ENCODE data around the gene OPHN1. TPM values are rescaled to one million over a fixed set of nuclear protein-coding genes. Genes with fewer than 3 reads are reported as not detected.

Gene OPHN1
- total RNA-seq, 1 donor from 2014 or later: 1.6 TPM

DNA sequence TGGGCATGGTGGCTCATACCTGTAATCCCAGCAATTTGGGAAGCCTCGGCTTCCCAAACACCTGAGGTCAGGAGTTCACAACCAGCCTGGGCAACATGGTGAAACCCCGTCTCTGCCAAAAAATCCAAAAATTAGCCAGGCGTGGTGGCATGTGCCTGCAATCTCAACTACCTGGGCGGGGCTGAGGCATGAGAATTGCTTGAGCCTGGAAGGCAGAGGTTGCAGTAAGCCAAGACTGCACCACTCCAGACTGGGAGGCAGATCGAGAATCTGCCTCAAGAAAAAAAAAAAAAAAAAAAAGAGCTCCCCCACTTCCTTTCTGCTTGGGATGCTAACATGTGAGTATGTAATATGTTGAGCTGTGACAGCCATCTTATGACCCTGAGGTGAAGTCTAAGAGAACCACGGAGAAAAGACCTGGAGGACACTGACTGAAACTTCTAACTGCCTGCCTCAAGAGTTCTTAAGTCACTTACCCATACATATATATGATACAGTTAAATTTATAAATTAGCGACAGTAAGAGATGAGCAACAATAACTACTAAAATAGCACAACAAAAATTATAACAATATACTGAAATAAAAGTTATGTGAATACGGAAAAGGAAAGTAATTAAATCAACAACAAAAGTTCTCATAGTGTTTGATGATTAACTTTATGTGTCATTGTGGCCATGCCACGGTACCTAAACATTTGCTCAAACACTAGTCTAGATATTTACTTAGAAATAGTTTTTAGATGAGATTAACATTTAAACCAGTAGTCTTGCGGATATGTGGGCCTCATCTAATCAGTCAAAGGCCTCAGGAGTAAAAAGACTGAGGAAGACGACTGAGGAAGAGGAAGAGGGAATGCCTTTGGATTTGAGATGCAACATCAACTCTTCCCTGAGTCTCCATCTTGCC is 178.3 kb downstream of the OPHN1 start:
- DNase-seq (ENCODE audit: low spot score) (no peak), ATAC-seq (no peak)

DNA sequence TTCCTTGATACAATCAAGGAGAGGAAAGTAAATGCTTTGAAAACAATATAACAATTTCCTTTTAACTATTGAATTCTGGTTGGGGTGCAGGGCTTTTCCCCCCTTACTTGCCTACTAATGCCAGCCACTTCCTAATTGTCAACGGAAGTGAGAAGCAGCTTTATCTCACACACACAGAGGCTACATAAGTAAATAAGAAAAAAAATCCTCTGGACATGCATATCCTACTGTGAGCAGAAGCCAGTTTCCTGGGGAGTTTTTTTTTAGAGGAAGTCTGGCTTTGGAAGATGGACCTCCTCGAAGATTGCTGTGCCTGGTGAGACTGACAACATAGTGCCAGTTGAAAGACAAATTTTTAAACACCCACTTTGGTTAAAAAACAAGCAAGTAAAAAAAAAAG is 180.6 kb downstream of the OPHN1 start:
- ATAC-seq (no peak), DNase-seq (ENCODE audit: low spot score) (no peak)

DNA sequence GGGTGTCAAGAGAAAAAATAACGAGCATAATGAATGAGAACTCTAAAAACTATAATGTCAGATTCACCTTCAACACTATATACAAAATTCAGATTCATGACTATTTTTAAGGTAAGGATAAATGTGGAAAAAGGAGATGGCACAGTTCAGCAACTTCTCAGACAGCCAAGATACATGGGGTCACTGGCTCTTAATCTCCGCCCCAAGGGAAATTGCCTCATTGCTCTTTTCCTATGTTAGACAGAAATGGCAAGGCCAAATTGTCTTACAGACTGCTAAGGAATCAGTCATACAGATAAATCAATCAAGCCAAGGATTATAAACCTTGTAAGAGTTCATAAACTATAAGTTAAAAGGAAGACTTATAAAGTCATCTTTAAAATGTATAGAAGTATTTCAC is 183.4 kb downstream of the OPHN1 start:
- no peak for DNase-seq (ENCODE audit: low spot score)
- ATAC-seq: no peak

DNA sequence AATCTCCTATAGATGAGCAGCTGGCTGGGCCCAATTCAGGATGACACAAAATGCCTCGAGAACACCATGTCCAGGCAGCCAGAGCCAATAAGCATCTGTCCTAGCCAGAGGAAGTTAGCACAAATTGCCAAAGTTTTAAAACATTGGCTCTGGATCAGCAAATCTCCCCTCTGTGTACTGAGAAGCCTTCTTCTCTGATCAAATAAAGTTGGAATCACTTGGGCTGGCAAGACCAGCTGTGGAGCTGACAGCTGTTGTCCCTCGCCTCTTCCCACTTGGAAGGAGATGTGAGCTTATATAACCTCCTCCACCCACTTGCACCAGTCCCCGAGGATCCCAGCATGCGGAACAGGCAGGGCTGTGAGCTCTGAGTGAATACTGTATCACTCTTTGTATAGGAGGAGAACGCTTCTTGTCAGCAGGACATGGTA is 183.9 kb downstream of the OPHN1 start:
- DNase-seq (ENCODE audit: low spot score) (no peak), ATAC-seq (no peak)

DNA sequence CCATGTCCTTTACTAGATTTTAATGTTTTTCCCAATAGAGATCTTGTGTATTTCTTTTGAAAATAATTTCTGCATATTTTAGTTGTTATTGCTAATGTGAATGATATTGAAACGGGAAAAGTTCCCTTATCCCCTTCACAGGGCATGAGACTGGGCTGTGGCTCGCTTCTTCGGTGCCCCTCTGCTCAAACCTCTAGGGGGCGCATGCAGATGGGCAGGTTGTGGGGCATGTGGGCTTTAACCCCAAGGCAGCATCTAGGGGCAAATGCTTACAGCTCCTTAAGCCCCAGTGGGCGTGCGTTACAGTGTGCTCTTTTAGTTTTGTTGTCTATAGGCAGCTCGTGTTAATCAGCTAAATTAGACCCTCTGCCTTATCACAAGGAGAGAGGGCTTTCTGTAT is 194.7 kb downstream of the OPHN1 start:
- DNase-seq (ENCODE audit: low spot score) (no peak), ATAC-seq (no peak)

DNA sequence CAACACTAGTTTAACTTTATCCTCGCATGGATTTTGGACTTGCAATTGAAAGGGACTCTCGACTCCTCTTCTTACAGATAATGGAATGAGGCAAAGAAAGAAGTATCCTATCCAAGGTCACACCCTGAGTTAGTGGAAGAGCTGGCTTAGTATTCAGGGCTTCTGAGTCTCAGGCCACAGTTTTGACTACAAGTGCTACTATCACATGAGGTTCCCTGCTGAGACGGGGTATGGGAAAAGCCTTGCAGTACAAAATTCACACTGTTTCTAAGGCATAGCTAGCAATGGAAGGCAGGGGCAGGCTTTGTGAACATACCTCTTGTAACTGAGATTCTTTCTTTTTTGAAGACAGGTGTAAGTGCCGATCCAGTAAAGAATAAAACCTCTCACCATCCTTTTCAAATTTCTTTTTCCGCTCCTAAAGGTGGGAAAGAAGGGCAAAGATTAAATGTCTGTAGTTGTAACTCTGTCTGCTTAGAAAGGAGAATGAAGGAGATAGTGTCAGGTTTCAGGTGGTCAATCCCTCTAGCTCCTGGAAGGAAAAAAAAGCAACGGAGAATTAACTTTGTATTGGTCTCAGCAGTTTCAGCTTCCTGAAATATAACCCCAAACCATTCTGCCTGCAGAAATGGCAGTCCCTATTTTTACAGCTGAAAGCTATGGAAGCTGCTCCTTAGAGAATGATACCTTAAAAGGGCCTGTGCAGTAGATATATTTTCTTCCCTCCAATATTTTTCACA is 199.0 kb downstream of the OPHN1 start:
- no peak for ATAC-seq
- DNase-seq (ENCODE audit: low spot score): no peak

DNA sequence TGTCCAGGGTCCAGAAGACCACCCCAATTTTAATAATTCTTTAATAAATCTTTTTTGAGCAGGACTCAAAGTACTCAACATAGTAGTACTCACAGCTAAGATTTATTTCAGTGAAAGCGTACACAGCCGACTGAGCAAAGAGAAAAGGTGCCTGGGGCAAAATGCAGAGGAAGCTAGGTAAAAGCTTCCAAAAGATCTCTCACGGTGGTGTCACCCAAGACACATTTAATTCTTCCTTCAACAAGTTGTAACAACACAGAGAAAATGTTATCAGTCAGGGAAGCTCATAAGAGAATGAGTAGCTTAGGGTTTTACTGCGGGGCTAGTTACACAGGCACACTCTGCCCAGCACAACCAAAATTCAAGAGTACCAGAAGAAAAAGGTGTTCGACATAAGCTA is 201.1 kb downstream of the OPHN1 start:
- no peak for DNase-seq (ENCODE audit: low spot score)
- ATAC-seq: no peak

DNA sequence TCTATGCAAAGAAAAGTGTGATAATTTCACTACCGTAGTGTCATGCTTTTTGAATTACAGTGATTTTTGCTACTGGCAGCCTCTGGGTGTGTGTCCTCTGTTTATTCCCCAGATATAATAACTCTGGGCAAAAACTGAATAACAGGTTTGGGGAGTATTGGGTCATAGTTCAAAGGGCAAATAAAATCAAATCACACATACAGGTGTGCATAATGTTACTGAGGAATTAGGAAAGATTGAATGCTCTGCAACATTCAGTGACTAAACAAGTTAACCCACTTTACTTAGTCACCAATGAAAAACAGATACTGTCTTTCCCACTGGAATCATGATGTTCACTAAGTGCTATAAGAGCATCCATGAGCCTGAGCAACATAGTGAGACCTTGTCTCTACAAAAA is 224.3 kb downstream of the OPHN1 start:
- DNase-seq (ENCODE audit: low spot score) (no peak), ATAC-seq (no peak)

DNA sequence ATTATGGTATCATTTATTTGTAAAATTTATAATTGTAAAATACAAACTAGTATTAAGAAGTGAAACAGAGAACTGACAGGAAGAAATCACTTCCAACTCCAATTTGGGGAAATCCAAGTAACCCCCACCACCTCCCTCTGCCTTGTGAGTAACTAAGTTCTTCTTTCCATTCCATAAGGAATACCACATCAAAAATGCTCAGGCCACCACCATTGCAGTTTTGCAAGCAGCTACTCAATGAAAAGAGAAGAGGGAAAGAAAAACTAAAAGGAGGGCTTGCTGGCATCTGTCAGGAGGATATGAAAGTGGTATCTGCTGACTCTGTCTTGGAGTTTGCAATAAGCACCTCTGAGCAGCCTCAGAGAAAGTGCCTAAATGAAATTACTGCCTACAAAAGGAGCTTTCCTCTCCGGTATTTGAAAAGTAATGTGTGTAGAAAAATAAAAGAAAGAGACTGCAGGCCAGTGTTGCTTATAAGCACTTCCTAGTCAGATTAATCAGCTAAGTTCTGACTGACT is 228.7 kb downstream of the OPHN1 start:
- DNase-seq (ENCODE audit: low spot score) (no peak), ATAC-seq (no peak)

DNA sequence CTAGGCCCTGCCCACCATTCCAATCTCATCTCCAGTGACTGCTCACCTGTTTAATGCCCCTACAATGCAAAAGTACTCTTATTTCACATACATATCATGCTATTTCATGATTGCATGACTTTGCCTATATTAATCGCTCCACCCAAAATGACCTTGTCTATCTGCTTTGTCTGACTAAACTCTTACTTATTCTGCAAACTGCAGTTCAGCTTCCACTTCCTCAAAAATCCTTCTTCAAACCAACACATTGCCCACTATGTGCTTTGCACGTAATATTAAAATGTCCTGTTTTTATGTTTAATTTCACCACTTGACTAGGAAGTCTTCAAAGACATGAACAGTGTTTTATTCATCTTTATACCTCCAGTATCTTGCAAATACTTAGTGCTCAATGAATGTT is 229.6 kb downstream of the OPHN1 start:
- DNase-seq (ENCODE audit: low spot score) (no peak), ATAC-seq (no peak)

DNA sequence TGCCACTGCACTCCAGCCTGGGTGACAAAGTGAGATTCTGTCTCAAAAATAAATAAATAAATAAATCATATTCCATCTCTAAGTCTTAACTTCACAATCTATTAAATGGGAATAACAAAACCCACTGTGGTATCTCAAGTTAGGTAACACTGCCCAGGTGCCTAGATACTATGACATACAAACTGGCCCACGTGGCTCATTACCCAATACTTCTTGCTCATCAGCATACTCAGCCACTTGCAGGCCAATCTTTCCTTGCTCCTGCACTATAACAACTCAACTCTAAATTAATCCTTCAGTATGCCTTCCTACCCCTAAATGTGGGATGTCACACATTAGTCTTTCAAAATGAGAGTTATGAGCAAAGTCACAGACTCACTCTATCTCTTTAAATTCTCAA is 230.1 kb downstream of the OPHN1 start:
- ATAC-seq (no peak), DNase-seq (ENCODE audit: low spot score) (no peak)

DNA sequence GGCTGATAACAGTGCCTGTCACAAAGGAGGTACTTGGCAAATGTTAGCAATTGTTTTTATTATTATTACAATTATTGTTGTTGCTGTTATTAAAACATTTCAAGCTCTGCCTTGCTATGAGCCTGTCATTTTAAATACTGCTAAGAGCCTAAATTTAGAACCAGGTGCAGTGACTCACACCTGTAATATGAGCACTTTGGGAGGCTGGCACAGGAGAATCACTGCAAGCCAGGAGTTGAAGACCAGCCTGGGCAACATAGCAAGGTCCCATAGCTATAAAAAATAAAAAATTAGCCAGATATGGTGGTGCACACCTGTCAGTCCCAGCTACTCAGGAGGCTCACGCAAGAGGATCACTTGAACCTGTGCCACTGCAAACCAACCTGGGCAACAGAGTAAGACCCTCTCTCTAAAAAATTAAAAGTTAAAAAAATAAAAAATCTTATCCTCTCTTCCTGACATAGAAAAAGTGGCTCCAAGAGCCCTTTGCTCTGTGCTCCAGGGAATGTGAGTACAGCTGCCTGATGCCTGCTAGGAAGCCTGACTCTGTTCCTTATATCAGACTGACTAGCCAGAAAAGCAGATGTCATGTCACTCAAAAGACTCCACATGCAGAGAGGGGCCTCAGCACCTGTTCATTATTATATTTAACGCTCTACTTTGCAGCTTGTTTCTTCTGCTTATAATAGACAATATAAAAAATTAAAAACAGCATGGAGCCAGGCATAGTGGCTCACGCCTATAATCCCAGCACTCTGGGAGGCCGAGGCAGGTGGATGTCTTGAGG is 234.0 kb downstream of the OPHN1 start:
- ATAC-seq (no peak), DNase-seq (ENCODE audit: low spot score) (no peak)

DNA sequence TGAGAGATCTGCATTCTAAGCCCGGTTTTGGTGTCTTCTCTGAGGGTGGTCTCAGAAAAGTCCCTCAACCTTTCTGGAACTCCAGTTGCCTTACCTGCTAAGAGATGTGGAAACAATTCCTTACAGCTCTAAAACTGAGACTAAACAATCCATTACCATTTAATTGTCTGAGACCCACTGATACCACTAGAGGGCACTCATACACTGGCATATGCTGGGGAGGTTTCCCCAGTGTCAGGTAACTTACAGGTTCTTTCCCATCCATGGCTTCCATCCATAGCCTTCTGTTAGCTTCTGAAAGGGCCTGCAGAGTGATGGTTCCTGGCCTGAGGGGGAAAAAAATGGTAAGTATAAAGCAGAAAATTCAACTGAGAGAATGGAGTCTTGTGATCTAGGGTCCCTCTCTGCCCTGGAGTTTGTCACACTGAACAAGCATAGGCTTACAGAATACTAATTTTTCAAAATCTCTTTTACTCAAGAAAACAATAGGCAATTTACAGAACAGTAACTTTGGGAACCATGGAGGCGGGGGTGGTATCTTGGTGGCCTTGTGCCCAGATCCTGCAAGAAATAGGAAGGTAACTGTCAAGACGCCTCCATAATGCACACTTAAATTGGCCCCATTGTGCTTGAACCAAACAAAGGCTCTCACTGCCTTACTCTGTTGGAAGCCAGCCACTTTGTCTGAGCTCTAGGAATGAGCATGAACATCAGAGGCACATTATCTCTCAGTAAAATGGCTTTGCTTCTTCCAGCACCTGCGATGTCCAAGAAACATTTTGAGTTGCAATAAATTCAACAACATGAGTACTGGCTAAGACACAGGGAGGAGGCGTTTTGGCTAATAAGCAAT is 236.1 kb downstream of the OPHN1 start:
- ATAC-seq (peak; percentile 95), DNase-seq (ENCODE audit: low spot score) (peak; percentile 31)

DNA sequence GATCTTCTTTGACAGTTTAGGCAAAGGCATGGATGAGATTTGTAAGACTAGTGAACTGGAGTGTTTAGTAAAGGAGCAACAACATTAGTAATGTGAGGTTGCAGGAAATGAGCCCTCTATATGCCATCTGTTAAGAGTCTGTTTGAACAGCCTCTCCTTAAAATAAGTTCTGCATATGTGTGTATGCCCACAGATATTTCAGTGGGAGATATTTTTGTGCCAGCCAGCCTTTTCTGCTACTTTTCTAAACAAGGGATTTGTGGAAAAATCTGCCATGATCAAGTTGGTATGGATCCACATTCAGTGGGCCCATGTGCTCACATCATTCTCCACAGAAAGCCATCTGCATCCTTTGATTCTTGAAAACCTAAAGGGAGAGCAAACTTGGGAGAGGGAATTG is 237.7 kb downstream of the OPHN1 start:
- no peak for ATAC-seq

DNA sequence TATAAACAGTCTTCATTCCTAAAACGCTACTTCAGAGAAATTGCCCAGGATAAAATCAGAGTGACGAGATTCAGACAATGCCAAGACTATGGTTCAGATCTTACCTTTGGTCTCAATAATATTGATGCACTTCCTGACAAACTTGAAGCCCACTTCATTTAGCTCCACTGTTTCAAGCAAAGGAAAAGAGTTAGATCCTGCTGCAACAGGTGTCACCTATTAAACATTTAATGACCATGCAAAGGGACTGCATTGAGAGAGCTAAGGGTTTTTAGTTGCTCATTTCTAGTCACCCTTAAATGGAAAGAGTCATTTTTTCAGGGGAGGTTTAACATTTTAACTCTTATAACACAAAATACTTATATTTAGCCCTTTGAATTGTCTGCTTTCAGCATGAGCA is 239.5 kb downstream of the OPHN1 start:
- ATAC-seq: no peak
- no peak for DNase-seq (ENCODE audit: low spot score)

More for the DNA sequence above, 237.7 kb downstream of the OPHN1 start:
- no peak for DNase-seq (ENCODE audit: low spot score)

DNA sequence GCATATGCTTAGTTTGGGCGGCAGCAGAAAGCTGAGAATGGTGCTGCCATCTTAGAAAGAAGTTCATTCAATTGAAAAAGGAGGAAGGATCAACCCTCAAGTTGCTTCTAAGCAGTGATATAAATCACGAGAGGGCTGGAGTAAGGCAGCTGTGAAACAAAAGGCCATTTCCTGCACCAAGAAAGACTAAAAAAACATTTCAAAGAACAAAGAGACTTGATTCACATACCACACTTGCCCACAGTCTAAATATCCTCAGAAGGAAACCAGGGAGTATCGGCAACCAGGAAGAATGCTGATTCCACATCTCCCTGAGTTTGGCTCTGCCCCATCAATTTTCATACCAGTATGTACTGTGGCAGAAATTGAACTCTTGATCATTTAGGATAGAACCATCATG is 240.1 kb downstream of the OPHN1 start:
- DNase-seq (ENCODE audit: low spot score) (no peak), ATAC-seq (no peak)

DNA sequence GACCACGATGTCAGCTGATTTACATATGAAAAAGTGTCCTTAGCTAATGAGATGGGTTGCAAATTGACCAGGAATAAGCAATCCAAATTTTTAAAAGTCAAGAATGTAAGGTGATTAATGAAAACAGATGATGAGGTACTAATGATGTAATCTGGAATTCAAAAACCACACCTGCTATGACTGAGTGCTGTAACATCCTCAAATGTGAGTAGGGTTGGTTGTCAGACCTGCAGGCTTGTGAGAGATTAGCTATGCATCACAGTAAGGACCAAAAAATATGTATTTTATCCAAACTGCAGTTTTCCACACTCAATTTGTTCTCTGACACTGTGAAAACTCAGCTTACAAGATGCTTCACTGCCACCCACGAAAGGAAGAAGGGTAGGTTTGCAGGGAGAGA is 242.5 kb downstream of the OPHN1 start:
- DNase-seq (ENCODE audit: low spot score) (no peak), ATAC-seq (no peak)

DNA sequence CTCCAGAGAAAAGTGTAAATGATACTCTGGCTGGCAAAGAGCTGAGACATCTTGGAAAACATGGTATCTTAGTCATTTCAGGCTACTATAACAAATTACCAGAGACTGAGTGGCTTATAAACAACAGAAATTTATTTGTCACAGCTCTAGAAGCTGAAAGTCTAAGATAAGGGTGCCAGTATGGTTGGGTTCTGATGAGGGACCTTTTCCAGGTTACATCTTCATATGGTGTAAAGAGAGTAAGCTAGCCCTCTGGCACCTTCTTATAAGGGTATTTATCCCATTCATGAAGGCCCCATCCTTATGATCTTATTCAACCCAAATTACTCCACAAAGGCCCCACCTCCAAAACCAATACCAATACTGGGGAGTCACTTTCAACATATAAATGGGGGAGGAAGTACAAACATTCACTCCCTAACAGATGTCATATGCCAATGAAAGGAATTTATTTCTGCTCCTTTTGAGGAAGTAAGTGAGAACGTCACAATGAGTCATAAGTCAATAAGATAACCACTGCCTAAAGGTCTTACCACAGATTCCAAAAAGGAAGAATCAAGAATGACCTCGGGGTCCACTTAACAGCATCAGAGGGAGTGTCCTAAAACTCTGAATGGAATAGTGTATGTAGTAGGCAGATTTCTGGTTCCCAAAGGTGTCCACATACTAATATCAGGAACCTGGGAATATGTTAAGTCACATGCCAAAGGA is 246.6 kb downstream of the OPHN1 start:
- ATAC-seq (no peak), DNase-seq (ENCODE audit: low spot score) (no peak)

DNA sequence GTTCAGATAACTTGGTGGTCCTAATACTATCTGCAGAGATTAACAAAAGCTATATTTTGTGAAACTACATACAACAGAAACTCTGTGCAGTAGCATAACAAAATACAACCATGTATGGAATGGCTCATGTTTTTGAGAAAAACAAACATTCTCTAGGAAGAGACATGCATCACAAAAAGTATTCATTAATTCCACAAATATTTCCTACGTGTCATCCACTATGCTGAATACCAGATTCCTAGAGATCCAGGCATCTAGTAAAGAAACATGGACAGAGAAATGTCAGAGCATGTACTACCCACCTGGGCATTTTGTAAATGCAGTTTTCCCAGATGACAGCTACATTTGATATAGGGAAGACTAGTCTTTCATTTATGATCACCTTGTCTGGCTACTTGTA is 248.1 kb downstream of the OPHN1 start:
- ATAC-seq (no peak), DNase-seq (ENCODE audit: low spot score) (no peak)

Measured in left lobe of liver (tissue), 2 donors.